Measurements from ENCODE around the gene MET. TPM values are rescaled to one million over a fixed set of nuclear protein-coding genes. Genes with fewer than 3 reads are reported as not detected.

Gene MET
- total and polyA plus RNA-seq, 10 of the 15 experiments (the other 5 are each of a cell fraction or from before 2014, with no cell fraction given), result 0.01 to 0.21 TPM; not detected in 8

- no peaks in the 10 kb centered on the region for H3K4me1 ChIP-seq (ENCODE audit: control insufficient read depth, insufficient read depth, low read length)
- no peak overlapping the region for H2AFZ ChIP-seq (ENCODE audit: control insufficient read depth, low read depth, low read length)
- no peak overlapping the region for H3K4me2 ChIP-seq (ENCODE audit: control insufficient read depth, insufficient read depth)
- H3K79me2 ChIP-seq (ENCODE audit: control insufficient read depth, insufficient read depth, low read length), result no peaks in the 10 kb centered on the region
- FAIRE-seq, result no peak
- no peaks in the 10 kb centered on the region for H3K9me3 ChIP-seq (replicated peaks; ENCODE audit: control insufficient read depth, insufficient read depth, low read length)
- H3K4me3 ChIP-seq, result no peak overlapping the region
- BruUV-seq (replicated peaks), result no TSS peak
- no peak overlapping the region for H3K27ac ChIP-seq (ENCODE audit: control insufficient read depth, insufficient read depth)
- ATAC-seq, result no peak
- H3K36me3 ChIP-seq (ENCODE audit: control insufficient read depth in 2 of 2, insufficient read depth in 2 of 2, low read length in 1 of 2), result no peaks in the 10 kb centered on the region
- CTCF ChIA-PET, result interaction anchor here (1.4 kb wide), 1 partner anchor 31 kb away, joined by 3 read pairs; no protein-coding TSS in a partner anchor
- intact Hi-C loops (cut with micrococcal nuclease; ENCODE audit: unreplicated experiment) (no loop called here), in situ Hi-C loops (cut with MboI) (no loop called here)
- SMC1A ChIA-PET (ENCODE audit: uncharacterized antibody, unreplicated experiment), result interaction anchor here (0.7 kb wide), 1 partner anchor 56 kb away, joined by 3 read pairs; no protein-coding TSS in a partner anchor
- POLR2A ChIA-PET, result no interaction called here
- RAD21 ChIA-PET (ENCODE audit: unreplicated experiment), result no interaction called here
- no peak for DNase-seq (ENCODE audit: low read depth, low spot score)
- TF ChIP-seq BMI1 (IDR thresholded peaks at IDR 0.05; ENCODE audit: borderline replicate concordance), result no peak
- TF ChIP-seq FOS (IDR thresholded peaks at IDR 0.05; ENCODE audit: borderline replicate concordance, extremely low read depth, insufficient read length), result no peak
- no peak for TF ChIP-seq CEBPB (IDR thresholded peaks at IDR 0.05; ENCODE audit: borderline replicate concordance in 1 of 2, low read depth in 2 of 2, low read length in 2 of 2)
- TF ChIP-seq, protein P1, sequence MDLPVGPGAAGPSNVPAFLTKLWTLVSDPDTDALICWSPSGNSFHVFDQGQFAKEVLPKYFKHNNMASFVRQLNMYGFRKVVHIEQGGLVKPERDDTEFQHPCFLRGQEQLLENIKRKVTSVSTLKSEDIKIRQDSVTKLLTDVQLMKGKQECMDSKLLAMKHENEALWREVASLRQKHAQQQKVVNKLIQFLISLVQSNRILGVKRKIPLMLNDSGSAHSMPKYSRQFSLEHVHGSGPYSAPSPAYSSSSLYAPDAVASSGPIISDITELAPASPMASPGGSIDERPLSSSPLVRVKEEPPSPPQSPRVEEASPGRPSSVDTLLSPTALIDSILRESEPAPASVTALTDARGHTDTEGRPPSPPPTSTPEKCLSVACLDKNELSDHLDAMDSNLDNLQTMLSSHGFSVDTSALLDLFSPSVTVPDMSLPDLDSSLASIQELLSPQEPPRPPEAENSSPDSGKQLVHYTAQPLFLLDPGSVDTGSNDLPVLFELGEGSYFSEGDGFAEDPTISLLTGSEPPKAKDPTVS (IDR thresholded peaks at IDR 0.05; ENCODE audit: low read depth, low read length), result no peak
- no peak for TF ChIP-seq IKZF2 (IDR thresholded peaks at IDR 0.05)
- no peak for TF ChIP-seq SREBF1 (IDR thresholded peaks at IDR 0.05; ENCODE audit: low read length)
- TF ChIP-seq NFYB (IDR thresholded peaks at IDR 0.05; ENCODE audit: insufficient read depth, low read depth, low read length), result no peak
- no peak for TF ChIP-seq IRF4 (IDR thresholded peaks at IDR 0.05; ENCODE audit: low read depth, low read length)
- TF ChIP-seq SIX5 (IDR thresholded peaks at IDR 0.05; ENCODE audit: low read depth, low read length, severe bottlenecking), result no peak
- no peak for TF ChIP-seq ETV6 (conservative IDR thresholded peaks at IDR 0.05 in 1 of 2, IDR thresholded peaks at IDR 0.05 in 1 of 2; ENCODE audit: borderline replicate concordance in 1 of 2, low read depth in 1 of 2)
- no peak for TF ChIP-seq TARDBP (IDR thresholded peaks at IDR 0.05; ENCODE audit: borderline replicate concordance)
- no peaks in the 10 kb centered on the region for H4K20me1 ChIP-seq (ENCODE audit: control insufficient read depth, insufficient read depth)
- 49% methylated on average over 12 of the region's 12 CpGs for WGBS (ENCODE audit: insufficient coverage, insufficient replicate concordance, low lambda C conversion rate, missing lambda C conversion rate)
- no peak overlapping the region for H3K9ac ChIP-seq (ENCODE audit: control insufficient read depth, insufficient read depth, low read length)
- H3K27me3 ChIP-seq (replicated peaks in 1 of 2; ENCODE audit: control insufficient read depth in 2 of 2, insufficient read depth in 2 of 2, low read length in 1 of 2), result peaks cover 1 to 7% of the 10 kb centered on the region in 2 experiments; a peak in 3 of 4 replicates
Observed at GRCh38 chr7:116731445-116732335, 59.7 kb downstream of the MET start.
